Stimulated activated CD4-positive, alpha-beta T cell treated with anti-CD3 and anti-CD28 coated beads, TNF-alpha, amount 100 ng/mL, for 48 hours (primary cell): ENCODE measurements around the gene TFDP1.

Experiments
- DNase-seq, 3 donors: peaks; one replicate each; pipeline ENCODE4 v3.0.0-alpha.2; 2020; ENCODE audit warnings: low read depth in 3 of 3

The TFDP1 gene

DNA sequence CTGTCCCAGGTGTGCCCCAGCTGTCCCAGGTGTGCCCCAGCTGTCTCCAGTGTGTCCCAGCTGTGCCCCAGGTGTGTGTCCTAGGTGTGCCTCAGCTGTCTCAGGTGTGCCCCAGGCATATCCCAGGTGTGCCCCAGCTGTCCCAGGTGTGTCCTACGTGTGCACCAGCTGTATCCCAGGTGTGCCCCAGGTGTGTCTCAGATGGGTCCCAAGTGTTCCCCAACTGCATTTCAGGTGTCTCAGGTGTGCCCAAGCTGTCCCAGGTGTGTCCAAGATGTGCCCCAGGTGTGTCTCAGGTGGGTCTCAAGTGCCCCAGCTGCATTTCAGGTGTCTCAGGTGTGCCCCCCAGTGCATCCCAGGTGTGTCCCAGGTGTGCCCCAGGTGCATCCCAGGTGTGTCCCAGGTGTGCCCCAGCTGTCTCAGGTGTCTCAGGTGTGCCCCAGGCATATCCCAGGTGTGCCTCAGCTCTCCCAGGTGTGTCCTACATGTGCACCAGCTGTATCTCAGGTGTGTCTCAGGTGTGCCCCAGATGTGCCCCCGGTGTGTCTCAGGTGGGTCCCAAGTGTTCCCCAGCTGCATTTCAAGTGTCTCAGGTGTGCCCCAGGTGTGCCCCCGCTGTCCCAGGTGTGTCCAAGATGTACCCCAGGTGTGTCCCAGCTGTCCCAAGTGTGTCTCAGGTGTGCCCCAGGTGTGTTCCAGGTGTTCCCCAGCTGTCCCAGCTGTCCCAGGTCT lies 81.2 kb downstream of the TFDP1 start:
- DNase-seq: no peak

DNA sequence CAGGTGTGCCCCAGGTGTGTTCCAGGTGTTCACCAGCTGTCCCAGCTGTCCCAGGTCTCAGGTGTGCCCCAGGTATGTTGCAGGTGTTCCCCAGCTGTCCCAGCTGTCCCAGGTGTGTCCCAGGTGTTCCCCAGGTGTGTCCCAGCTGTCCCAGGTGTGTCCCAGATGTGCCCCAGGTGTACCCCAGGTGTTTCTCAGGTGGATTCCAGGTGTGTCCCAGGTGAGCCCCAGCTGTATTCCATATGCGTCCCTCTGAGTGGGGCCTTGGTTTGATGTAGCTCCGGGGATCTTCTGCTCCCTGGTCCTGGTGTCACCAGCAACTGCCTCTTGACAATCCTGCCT lies 81.7 kb downstream of the TFDP1 start:
- no peak for DNase-seq

DNA sequence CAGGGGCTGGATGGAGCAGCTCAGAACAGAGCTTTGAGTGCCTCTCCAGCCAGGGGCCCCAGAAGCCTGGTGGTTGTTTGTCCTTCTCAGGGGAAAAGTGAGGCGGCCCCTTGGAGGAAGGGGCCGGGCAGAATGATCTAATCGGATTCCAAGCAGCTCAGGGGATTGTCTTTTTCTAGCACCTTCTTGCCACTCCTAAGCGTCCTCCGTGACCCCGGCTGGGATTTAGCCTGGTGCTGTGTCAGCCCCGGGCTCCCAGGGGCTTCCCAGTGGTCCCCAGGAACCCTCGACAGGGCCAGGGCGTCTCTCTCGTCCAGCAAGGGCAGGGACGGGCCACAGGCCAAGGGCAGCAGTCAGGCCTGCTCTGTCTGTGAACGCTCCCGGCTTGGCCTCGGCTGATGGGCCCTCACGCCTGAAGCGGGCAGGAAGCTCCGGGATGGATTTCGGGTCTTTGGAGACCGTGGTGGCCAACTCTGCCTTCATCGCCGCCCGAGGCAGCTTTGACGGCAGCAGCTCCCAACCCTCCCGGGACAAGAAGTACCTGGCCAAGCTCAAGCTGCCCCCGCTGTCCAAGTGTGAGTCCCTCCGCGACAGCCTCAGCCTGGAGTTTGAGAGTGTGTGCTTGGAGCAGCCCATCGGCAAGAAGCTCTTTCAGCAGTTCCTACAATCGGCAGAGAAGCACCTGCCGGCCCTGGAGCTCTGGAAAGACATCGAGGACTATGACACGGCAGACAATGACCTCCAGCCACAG lies 82.6 kb downstream of the TFDP1 start, which contains the start of gene GRK1:
GRK1 (plus strand) TSS at position 269 of the 751 bp plus-strand sequence; CDS start at position 437, 168 bp downstream.
- DNase-seq: no peak

GRCh38 chr13:113667771-113668490 lies 83.4 kb downstream of the TFDP1 start:
- DNase-seq: no peak

GRCh38 chr13:113668491-113668971 lies 84.0 kb downstream of the TFDP1 start:
- no peak for DNase-seq

- DNase-seq: no peak
These were observed 84.7 kb downstream of the TFDP1 start for GRCh38 chr13:113669231-113669754.

DNA sequence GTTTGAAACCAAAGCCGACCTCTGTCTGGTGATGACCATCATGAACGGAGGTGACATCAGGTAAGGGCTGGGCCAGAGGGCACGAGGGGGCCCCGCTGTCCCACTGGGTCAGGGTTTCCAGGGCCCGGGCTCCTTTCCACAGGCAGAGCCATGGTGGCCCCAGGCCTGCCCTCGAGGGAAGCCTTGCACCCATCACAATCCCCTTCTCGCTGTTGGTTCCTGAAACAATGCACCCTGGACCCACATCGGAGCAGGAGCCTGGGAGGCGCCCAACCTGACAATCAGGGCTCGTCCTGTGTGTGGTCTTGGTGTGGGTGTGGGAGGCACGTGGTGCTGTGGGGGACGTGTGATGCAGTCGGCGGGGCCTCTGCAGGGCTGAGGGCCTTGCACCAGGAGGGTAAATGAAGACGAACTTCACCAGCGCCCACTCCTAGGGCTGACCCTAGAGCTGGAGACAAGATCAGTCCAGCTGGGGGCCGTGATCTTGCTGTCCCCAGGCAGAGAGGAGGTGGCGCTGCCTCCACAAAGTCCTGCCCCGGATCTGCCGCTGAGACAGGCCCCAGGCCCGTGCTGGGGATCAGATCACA lies 85.3 kb downstream of the TFDP1 start:
- no peak for DNase-seq

GRCh38 chr13:113670541-113670940 lies 86.0 kb downstream of the TFDP1 start:
- no peak for DNase-seq

GRCh38 chr13:113671066-113672001 lies 86.8 kb downstream of the TFDP1 start:
- no peak for DNase-seq

- no peak for DNase-seq
These were observed 87.6 kb downstream of the TFDP1 start for GRCh38 chr13:113672002-113672651.
